ENCODE results near the gene RALGPS1.

Gene RALGPS1

GRCh38 chr9:127219520-127219919, 304.9 kb downstream of the RALGPS1 start:
- no peak overlapping the region for H2AFZ ChIP-seq
- H3K27me3 ChIP-seq (ENCODE audit: control insufficient read depth, insufficient read depth, low read length), result no peaks in the 10 kb centered on the region
- H3K27ac ChIP-seq, result no peak overlapping the region
- H3K9me3 ChIP-seq (ENCODE audit: control insufficient read depth, low read length), result no peaks in the 10 kb centered on the region
- no peaks in the 10 kb centered on the region for H3K36me3 ChIP-seq (ENCODE audit: control insufficient read depth, insufficient read depth, low read length)
- no peak overlapping the region for H3K9ac ChIP-seq
- H3K4me2 ChIP-seq (ENCODE audit: low read length), result no peak overlapping the region
- no peak overlapping the region for H3K4me3 ChIP-seq (ENCODE audit: low read depth, low read length)
- no peaks in the 10 kb centered on the region for H3K79me2 ChIP-seq
- H3K4me1 ChIP-seq, result no peaks in the 10 kb centered on the region
- TF ChIP-seq CTCF (IDR thresholded peaks at IDR 0.05), result no peak

- Histone ChIP-seq H3K4me2 (ENCODE audit: low read length) (no peak overlapping the region), H3K79me2 (no peaks in the 10 kb centered on the region), H3K9me3 (ENCODE audit: control insufficient read depth, low read length) (no peaks in the 10 kb centered on the region), H2AFZ (no peak overlapping the region), H3K9ac (no peak overlapping the region), H3K27ac (no peak overlapping the region), H3K27me3 (ENCODE audit: control insufficient read depth, insufficient read depth, low read length) (no peaks in the 10 kb centered on the region), H3K4me1 (peaks cover 4% of the 10 kb centered on the region), H3K4me3 (ENCODE audit: low read depth, low read length) (no peak overlapping the region), H3K36me3 (ENCODE audit: control insufficient read depth, insufficient read depth, low read length) (no peaks in the 10 kb centered on the region)
- no peak for TF ChIP-seq CTCF (IDR thresholded peaks at IDR 0.05)
Measured at GRCh38 chr9:127221695-127222094, 307.1 kb downstream of the RALGPS1 start.

GRCh38 chr9:127222388-127223095, 308.0 kb downstream of the RALGPS1 start:
- Histone ChIP-seq H3K9ac (no peak overlapping the region), H2AFZ (no peak overlapping the region), H3K27me3 (ENCODE audit: control insufficient read depth, insufficient read depth, low read length) (no peaks in the 10 kb centered on the region), H3K4me2 (ENCODE audit: low read length) (no peak overlapping the region), H3K9me3 (ENCODE audit: control insufficient read depth, low read length) (no peaks in the 10 kb centered on the region), H3K27ac (no peak overlapping the region), H3K4me3 (ENCODE audit: low read depth, low read length) (no peak overlapping the region), H3K4me1 (peaks cover 4% of the 10 kb centered on the region), H3K36me3 (ENCODE audit: control insufficient read depth, insufficient read depth, low read length) (no peaks in the 10 kb centered on the region), H3K79me2 (no peaks in the 10 kb centered on the region)
- TF ChIP-seq CTCF (IDR thresholded peaks at IDR 0.05), result no peak

- TF ChIP-seq CTCF (IDR thresholded peaks at IDR 0.05), result no peak
- no peak overlapping the region for H3K27ac ChIP-seq
Measured at GRCh38 chr9:127223266-127223665, 308.7 kb downstream of the RALGPS1 start.

GRCh38 chr9:127223810-127224177, 309.2 kb downstream of the RALGPS1 start:
- Histone ChIP-seq H3K4me2 (ENCODE audit: low read length) (no peak overlapping the region), H3K79me2 (no peaks in the 10 kb centered on the region), H3K9me3 (ENCODE audit: control insufficient read depth, low read length) (no peaks in the 10 kb centered on the region), H3K4me1 (peaks cover 4% of the 10 kb centered on the region), H3K27me3 (ENCODE audit: control insufficient read depth, insufficient read depth, low read length) (no peaks in the 10 kb centered on the region), H3K27ac (peak overlapping the region; percentile 68), H3K36me3 (ENCODE audit: control insufficient read depth, insufficient read depth, low read length) (no peaks in the 10 kb centered on the region), H3K9ac (no peak overlapping the region), H2AFZ (peak overlapping the region; percentile 87), H3K4me3 (ENCODE audit: low read depth, low read length) (peak overlapping the region; percentile 73)
- no peak for TF ChIP-seq CTCF (IDR thresholded peaks at IDR 0.05)

More at GRCh38 chr9:127223266-127223665, 308.7 kb downstream of the RALGPS1 start:
- Histone ChIP-seq H3K4me1 (peaks cover 4% of the 10 kb centered on the region), H3K4me2 (ENCODE audit: low read length) (no peak overlapping the region), H3K4me3 (ENCODE audit: low read depth, low read length) (no peak overlapping the region), H3K27me3 (ENCODE audit: control insufficient read depth, insufficient read depth, low read length) (no peaks in the 10 kb centered on the region), H2AFZ (no peak overlapping the region), H3K79me2 (no peaks in the 10 kb centered on the region), H3K9ac (no peak overlapping the region), H3K9me3 (ENCODE audit: control insufficient read depth, low read length) (no peaks in the 10 kb centered on the region), H3K36me3 (ENCODE audit: control insufficient read depth, insufficient read depth, low read length) (no peaks in the 10 kb centered on the region)

Measured in parathyroid adenoma (tissue), 2 donors.